NCI-H2107 treated with DMSO at 0.1 percent for 48 hours (cell line): ENCODE results near the gene ITGB1BP1.

ENCODE experiments used
- DNase-seq: peaks from one replicate; lab custom pipeline; 2025; ENCODE audit not compliant: unreplicated experiment; lab: John Stamatoyannopoulos, UW

ITGB1BP1 gene

DNA sequence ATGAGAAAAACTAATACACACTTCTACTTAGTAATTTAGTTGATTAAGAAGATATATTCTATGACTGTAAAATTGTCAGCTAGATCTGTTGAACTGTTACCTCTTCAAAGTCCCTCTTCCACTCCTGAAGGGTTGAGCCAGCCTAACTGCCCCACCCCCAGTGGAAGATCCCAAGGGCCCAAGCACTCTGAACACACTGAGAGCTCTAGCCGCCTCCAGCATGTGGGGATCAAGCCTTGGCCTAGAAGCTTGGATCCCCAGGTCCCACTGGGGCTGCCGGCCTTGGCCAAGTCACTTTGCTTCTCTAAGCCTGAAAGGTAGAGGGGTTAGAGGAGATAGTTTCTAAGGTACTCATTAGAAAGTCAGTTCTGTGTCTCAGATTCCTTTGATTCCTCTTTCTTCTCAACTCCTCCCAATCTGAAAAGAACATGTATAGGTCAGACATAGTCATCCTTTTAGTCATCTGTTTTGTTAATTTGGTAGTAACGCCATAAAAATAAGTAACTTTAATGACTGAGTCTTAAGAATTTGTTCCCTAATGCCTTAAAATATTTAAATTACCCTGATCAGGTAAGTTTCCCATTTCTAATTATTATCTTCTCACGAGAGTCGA is 5.7 kb upstream of the ITGB1BP1 start:
- no peak for DNase-seq

DNA sequence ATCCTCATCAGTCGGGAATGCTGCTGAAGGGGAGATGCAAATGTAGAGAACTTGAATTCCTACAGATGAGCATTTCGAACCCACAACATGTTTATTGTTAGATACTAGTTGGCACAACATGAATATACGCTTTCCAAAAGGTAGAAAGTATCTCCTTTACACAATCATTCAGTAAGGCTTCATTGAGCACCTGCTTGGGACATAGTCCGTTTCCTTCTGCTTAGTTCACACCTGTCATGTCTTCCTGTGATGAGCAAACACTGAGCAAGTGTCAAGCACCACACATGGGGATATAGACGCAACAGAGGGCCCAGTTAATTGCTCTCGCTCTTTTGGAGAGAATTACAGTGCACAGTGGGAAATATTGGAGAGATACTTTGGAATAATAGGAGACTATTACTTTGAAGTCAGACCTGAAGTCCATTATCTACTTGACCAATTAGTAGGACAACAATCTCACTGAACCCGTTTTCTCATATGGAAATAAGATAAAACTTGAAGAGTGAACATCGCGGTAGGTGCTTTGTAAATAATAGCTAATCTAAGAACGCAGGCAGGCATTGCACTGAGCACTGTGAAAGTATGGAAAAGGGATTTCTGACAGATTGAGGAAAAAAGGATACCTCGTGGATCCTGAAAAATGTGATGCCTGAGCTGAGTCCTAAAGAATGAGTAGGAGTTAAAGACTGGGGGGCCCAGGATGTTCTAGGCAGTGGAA is 1.3 kb upstream of the ITGB1BP1 start:
- no peak for DNase-seq

DNA sequence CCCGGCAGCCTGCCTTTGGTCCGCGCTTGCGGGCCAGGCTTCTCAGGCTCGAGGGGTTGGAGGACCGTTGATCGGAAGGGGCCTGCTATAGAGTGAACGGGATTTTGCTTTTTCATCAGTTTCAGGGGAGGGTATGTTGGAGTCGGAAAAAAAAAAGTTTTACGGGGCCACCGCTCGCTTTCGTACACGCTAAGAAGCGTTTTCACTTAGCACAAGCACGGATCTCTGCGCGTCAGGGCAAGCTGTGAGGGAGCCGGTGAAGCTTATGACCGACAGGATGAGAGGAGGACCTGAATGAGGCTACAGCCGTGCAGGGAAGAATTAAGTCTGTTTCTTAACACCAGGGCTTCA is 569 bp upstream of the ITGB1BP1 start:
- no peak for DNase-seq

- no peak for DNase-seq
Observed at GRCh38 chr2:9422321-9423099, 818 bp downstream of the ITGB1BP1 start.

- no peak for DNase-seq
Observed at GRCh38 chr2:9420495-9420894, 2.8 kb downstream of the ITGB1BP1 start.

- no peak for DNase-seq
Observed at GRCh38 chr2:9419541-9419940, 3.8 kb downstream of the ITGB1BP1 start.

- DNase-seq = no peak
Observed at GRCh38 chr2:9418746-9419145, 4.6 kb downstream of the ITGB1BP1 start.

- DNase-seq = no peak
Observed at GRCh38 chr2:9417725-9418124, 5.6 kb downstream of the ITGB1BP1 start.

GRCh38 chr2:9416962-9417316 is 6.4 kb downstream of the ITGB1BP1 start:
- DNase-seq = no peak

- DNase-seq = no peak
Observed at GRCh38 chr2:9416267-9416961, 6.9 kb downstream of the ITGB1BP1 start.

GRCh38 chr2:9415516-9416169 is 7.7 kb downstream of the ITGB1BP1 start:
- no peak for DNase-seq

DNA sequence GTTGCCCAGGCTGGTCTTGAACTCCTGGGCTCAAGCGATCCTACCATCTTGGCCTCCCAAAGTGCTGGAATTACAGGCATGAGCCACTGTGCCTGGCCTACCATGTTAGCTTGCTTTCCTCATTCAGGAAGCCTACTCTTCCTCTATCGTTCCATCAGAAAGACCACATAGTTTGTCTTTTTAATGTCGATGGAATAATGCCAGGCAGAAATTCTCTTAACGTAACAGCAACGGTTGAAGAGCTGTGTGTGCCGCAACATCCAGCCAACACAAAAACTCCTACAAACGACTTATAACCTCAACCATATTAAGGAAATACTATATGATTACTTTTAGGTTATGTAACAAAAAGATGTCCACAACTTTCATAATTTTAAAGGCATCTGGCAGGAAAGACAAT is 10.5 kb downstream of the ITGB1BP1 start:
- no peak for DNase-seq

GRCh38 chr2:9410108-9410507 is 13.2 kb downstream of the ITGB1BP1 start:
- no peak for DNase-seq

GRCh38 chr2:9408641-9409151 is 14.6 kb downstream of the ITGB1BP1 start:
- DNase-seq = no peak

- DNase-seq = no peak
Observed at GRCh38 chr2:9407363-9407811, 15.9 kb downstream of the ITGB1BP1 start.

DNA sequence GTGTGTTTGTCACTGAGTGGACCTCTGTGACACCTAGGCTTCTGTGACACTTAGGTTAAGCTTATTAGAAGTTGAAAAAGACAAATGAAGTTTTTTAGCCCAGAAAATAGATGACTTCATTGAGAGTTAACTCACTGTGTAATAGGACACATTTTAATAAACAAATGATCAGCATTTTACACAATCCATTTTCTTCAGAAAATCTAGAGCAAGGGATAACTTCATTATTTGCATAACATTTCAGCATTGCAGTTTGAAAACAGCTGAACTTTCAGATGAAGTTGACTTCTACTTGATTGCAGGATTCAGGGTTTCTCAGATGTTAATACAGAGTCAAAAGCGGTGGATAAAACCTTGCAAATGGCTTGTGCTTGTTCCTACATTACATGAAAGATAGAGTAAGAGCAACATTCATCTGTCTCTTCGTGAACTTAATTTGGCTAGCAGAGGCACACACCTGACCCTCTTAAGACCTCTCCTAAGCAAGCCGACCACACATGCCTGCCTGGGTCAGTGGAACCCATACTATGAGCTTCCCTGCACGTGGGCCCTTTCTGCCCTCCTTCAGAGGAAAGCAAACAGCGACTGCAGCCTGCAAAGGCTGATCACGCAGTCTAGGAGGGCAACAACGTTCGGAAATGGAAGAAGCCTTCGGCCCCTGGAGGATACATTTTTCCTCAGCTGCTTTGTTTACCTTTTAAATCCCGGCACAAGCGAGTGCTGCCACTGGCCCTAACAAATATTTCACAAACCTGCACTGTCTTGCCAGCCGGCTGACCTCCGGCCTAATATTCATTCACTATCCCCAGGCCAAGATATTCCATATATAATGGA is 16.6 kb downstream of the ITGB1BP1 start:
- no peak for DNase-seq

- no peak for DNase-seq
Observed at GRCh38 chr2:9405636-9406035, 17.7 kb downstream of the ITGB1BP1 start.

DNA sequence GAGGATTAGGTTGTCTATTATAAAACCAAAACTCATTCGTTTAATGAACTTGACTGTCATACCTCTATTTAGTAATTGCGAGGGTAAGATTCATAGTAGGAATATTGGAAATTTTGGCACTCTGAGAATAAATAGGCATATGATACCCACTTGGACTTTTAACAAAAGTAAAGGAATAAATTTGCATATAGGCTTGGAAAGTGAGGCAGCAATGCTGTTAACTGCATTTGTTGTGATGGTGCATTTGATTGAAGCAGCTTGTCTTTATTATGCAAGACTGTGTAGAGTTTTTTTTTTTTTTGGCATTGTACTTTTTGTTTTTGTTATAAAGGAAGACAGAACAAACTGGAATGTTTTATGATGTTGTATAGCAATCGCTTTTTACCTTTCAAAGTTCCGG is 18.9 kb downstream of the ITGB1BP1 start:
- DNase-seq = no peak

GRCh38 chr2:9403924-9404323 is 19.4 kb downstream of the ITGB1BP1 start:
- no peak for DNase-seq
